HG02763 (cell line): ENCODE results near the gene PHC1.

Experiments used
- ATAC-seq: cut with Tn5 transposase; IDR thresholded peaks from one replicate; pipeline ENCODE4 v1.9.1; 2021; ENCODE audit warnings: mild to moderate bottlenecking, moderate library complexity; ENCODE audit not compliant: unreplicated experiment

Gene PHC1

GRCh38 chr12:8949342-8950220 is 35.3 kb downstream of the PHC1 start, which contains the start of gene M6PR:
TSS of gene M6PR (minus strand) at chr12:8949645. CDS start at chr12:8946404, 3,241 bp downstream.
- ATAC-seq, result peak; percentile 85

- ATAC-seq, result peak; percentile 9
These were observed 35.9 kb downstream of the PHC1 start for GRCh38 chr12:8950221-8950527.

GRCh38 chr12:8950702-8951478 is 36.6 kb downstream of the PHC1 start:
- no peak for ATAC-seq

- no peak for ATAC-seq
These were observed 37.4 kb downstream of the PHC1 start for GRCh38 chr12:8951744-8952143.

- ATAC-seq, result no peak
These were observed 39.6 kb downstream of the PHC1 start for GRCh38 chr12:8953773-8954402.

GRCh38 chr12:8956073-8956472 is 41.8 kb downstream of the PHC1 start:
- no peak for ATAC-seq

- ATAC-seq, result no peak
These were observed 42.5 kb downstream of the PHC1 start for GRCh38 chr12:8956772-8957171.

- no peak for ATAC-seq
These were observed 43.3 kb downstream of the PHC1 start for GRCh38 chr12:8957561-8957960.

- no peak for ATAC-seq
These were observed 43.8 kb downstream of the PHC1 start for GRCh38 chr12:8958066-8958465.

- no peak for ATAC-seq
These were observed 45.9 kb downstream of the PHC1 start for GRCh38 chr12:8960176-8960575.

GRCh38 chr12:8968761-8969160 is 54.5 kb downstream of the PHC1 start:
- no peak for ATAC-seq

- ATAC-seq, result no peak
These were observed 55.6 kb downstream of the PHC1 start for GRCh38 chr12:8969861-8970411.

GRCh38 chr12:8970432-8970831 is 56.1 kb downstream of the PHC1 start:
- no peak for ATAC-seq

- no peak for ATAC-seq
These were observed 65.8 kb downstream of the PHC1 start for GRCh38 chr12:8980137-8980536.

- no peak for ATAC-seq
These were observed 71.0 kb downstream of the PHC1 start for GRCh38 chr12:8985213-8985754.

- no peak for ATAC-seq
These were observed 72.9 kb downstream of the PHC1 start for GRCh38 chr12:8987163-8987562.

- no peak for ATAC-seq
These were observed 73.4 kb downstream of the PHC1 start for GRCh38 chr12:8987685-8988084.

- ATAC-seq, result no peak
These were observed 75.1 kb downstream of the PHC1 start, which contains the start of gene KLRG1 for GRCh38 chr12:8989413-8989812. TSS of gene KLRG1 (plus strand) at chr12:8989546. CDS start at chr12:8989636, 90 bp downstream.
